ENCODE data around the gene KRIT1. TPM values are rescaled to one million over a fixed set of nuclear protein-coding genes. Genes with fewer than 3 reads are reported as not detected.
"Not testable (repeated sequence)": the region's sequence is repeated elsewhere in the genome, so short reads cannot be mapped to it uniquely, and the experiment has no call there.

Gene KRIT1
- total and polyA plus RNA-seq, 2 experiments from 2014 or later: 29.5 to 29.7 TPM

DNA sequence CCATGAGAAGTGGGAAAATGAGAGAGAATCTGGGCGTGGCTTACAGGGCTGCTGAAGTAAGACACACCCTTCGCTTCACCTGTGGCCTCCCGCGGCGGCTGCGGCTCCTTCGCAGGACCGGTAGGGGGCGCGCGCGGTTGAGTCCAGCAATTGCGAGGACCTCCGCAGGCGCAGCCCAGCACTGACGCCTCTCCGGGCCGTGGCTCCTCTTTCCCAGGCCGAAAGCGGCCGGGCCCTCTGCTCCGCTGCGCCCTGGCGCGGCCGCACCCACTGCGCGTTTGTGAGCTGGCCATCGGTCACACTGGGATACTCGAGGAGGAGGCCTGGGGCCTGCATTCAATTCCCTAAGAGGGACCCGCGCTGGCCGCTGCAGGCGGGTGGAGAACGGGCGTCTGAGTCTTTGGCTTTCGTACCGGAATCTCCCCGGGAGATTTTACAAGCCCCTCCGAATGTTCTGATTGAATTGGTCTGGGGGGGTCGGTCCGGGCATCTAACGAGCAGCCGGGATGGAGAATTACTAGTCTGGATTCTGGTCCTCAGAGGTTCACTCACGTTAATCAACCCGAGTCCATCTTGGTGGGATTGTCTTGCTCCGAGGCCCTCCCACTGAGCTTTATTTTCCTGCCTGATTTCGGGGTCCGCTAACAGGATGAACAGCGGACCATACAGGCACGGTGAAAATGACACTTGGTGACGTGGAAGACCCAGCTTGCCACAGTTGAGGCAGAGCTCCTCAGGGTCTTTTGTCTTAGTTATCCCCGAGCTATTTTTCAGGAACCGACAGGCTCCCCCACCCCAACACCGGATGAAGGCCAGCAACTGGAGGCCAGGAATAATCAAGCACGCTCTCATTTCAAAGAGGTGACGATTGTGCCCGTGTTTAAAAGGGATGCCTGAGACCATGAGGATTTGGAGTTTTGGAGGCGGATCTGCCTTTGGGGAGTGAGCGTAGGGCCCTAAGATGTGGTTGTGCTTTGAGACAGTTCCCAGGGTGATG, 66.5 kb downstream of the KRIT1 start, which contains the start of gene LRRD1:
Gene LRRD1 (minus strand): TSS at position 215 of the 997 bp plus-strand sequence. CDS start 13,940 bp downstream, outside the sequence.
- H3K36me3 ChIP-seq (ENCODE audit: low read depth): no peaks in the 10 kb centered on the region
- H2AFZ ChIP-seq: peak within 1 kb of the TSS; percentile 97
- no peaks in the 10 kb centered on the region for H3K79me2 ChIP-seq (ENCODE audit: insufficient read depth)
- H3K9me3 ChIP-seq (ENCODE audit: low read depth): no peaks in the 10 kb centered on the region
- H3K9me2 ChIP-seq (ENCODE audit: insufficient read depth): no peaks in the 10 kb centered on the region
- in situ Hi-C loops (cut with MboI): no loop called here
- H3K27ac ChIP-seq: peak within 1 kb of the TSS; percentile 71
- peak within 1 kb of the TSS; percentile 89 for H3K9ac ChIP-seq
- H3F3A ChIP-seq (ENCODE audit: insufficient read depth): peaks cover 12% of the 10 kb centered on the region
- H3K4me3 ChIP-seq: peak within 1 kb of the TSS; percentile 70
- WGBS, 2 experiments (ENCODE audit: low coverage in 1 of 2, low lambda C conversion rate in 2 of 2, missing lambda C conversion rate in 2 of 2): 6 to 7% methylated on average over 42 to 58 of the region's 60 CpGs
- H3K4me1 ChIP-seq (ENCODE audit: insufficient read depth): 0 out of 2 replicates have a peak, but pooled peaks cover 4% of the 10 kb centered on the region
- peak; percentile 93 for DNase-seq
- no peaks in the 10 kb centered on the region for H3K27me3 ChIP-seq (replicated peaks; ENCODE audit: insufficient read depth)
- no peak for TF ChIP-seq EZH2phosphoT487 (IDR thresholded peaks at IDR 0.05; ENCODE audit: insufficient read depth, low read depth)
- TF ChIP-seq EZH2 (IDR thresholded peaks at IDR 0.05; ENCODE audit: insufficient read depth, poor library complexity, severe bottlenecking): no peak
- H4K20me1 ChIP-seq (ENCODE audit: insufficient read depth): no peaks in the 10 kb centered on the region
- H3K4me2 ChIP-seq (ENCODE audit: unreplicated experiment): peak within 1 kb of the TSS; percentile 85

DNA sequence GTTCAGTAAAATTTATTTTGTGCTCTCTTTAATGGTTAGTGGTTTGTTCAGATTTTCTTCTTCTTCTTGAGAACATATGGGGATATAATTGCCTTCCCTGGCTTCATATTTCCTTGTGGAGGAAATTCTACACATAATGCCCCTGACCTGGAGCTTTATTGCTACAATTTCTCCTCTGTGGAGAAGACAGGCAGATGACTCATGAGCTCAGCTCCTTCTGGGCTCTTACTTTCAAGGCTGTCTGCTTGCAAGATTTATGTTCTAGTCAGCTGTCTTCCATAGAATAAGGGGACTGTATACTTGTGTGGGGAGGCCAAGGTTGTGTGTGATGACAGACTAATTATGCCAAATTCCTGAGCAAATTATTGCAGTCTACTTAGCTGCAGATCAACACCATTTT, 68.4 kb downstream of the KRIT1 start:
- peaks cover 10% of the 10 kb centered on the region for H3F3A ChIP-seq (ENCODE audit: insufficient read depth)
- no peak overlapping the region for H3K27ac ChIP-seq
- in situ Hi-C loops (cut with MboI): no loop called here
- no peaks in the 10 kb centered on the region for H4K20me1 ChIP-seq (ENCODE audit: insufficient read depth)
- peak; percentile 38 for DNase-seq
- no peaks in the 10 kb centered on the region for H3K9me3 ChIP-seq (ENCODE audit: low read depth)
- no peaks in the 10 kb centered on the region for H3K9me2 ChIP-seq (ENCODE audit: insufficient read depth)
- H3K4me1 ChIP-seq (ENCODE audit: insufficient read depth): 0 out of 2 replicates have a peak, but pooled peaks cover 4% of the 10 kb centered on the region
- TF ChIP-seq EZH2phosphoT487 (IDR thresholded peaks at IDR 0.05; ENCODE audit: insufficient read depth, low read depth) (no peak), EZH2 (IDR thresholded peaks at IDR 0.05; ENCODE audit: insufficient read depth, poor library complexity, severe bottlenecking) (no peak)
- H2AFZ ChIP-seq: no peak overlapping the region
- H3K4me3 ChIP-seq: no peak overlapping the region
- no peaks in the 10 kb centered on the region for H3K27me3 ChIP-seq (replicated peaks; ENCODE audit: insufficient read depth)
- H3K36me3 ChIP-seq (ENCODE audit: low read depth): no peaks in the 10 kb centered on the region
- H3K79me2 ChIP-seq (ENCODE audit: insufficient read depth): no peaks in the 10 kb centered on the region
- no peak overlapping the region for H3K4me2 ChIP-seq (ENCODE audit: unreplicated experiment)
- H3K9ac ChIP-seq: no peak overlapping the region

- H4K20me1 ChIP-seq (ENCODE audit: insufficient read depth); in situ Hi-C loops (cut with MboI); H2AFZ ChIP-seq; H3K4me1 ChIP-seq (ENCODE audit: insufficient read depth); H3K9me2 ChIP-seq (ENCODE audit: insufficient read depth); DNase-seq; H3K9me3 ChIP-seq (ENCODE audit: low read depth); H3K4me3 ChIP-seq; H3K27ac ChIP-seq; H3K9ac ChIP-seq; H3K4me2 ChIP-seq (ENCODE audit: unreplicated experiment); H3K27me3 ChIP-seq (replicated peaks; ENCODE audit: insufficient read depth); H3K79me2 ChIP-seq (ENCODE audit: insufficient read depth); H3F3A ChIP-seq (ENCODE audit: insufficient read depth); H3K36me3 ChIP-seq (ENCODE audit: low read depth): not testable (repeated sequence)
- 80 to 94% methylated on average over 2 of the region's 2 CpGs for WGBS, 2 experiments (ENCODE audit: low coverage in 1 of 2, low lambda C conversion rate in 2 of 2, missing lambda C conversion rate in 2 of 2)
These were observed 76.2 kb downstream of the KRIT1 start for GRCh38 chr7:92169529-92169928.

DNA sequence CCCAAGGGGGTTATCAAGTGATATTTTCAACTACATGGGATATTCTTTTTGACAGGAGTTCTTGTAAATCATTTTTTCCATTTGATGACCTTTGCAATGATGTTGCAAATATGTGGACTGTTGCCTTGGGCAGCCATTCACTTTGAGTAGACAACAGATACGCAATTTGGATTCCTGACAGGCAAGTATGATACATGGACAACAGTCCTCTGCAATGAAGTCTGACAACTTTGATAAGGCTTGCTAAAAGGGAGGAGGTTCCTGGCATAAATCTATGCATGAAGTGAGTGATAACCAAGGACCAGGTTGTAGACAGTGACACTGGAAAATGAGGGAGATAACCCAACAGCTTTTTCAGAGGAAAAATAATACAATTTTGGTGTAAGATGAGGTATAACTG, 84.4 kb downstream of the KRIT1 start:
- no peak overlapping the region for H3K4me2 ChIP-seq (ENCODE audit: unreplicated experiment)
- no peaks in the 10 kb centered on the region for H3K27me3 ChIP-seq (replicated peaks; ENCODE audit: insufficient read depth)
- H3K4me3 ChIP-seq: no peak overlapping the region
- no peak overlapping the region for H3K27ac ChIP-seq
- peaks cover 7% of the 10 kb centered on the region for H3F3A ChIP-seq (ENCODE audit: insufficient read depth)
- peaks cover 13% of the 10 kb centered on the region for H3K4me1 ChIP-seq (ENCODE audit: insufficient read depth)
- WGBS, 2 experiments (ENCODE audit: low coverage in 1 of 2, low lambda C conversion rate in 2 of 2, missing lambda C conversion rate in 2 of 2): 85 to 91% methylated on average over 1 of the region's 1 CpG
- H3K9me2 ChIP-seq (ENCODE audit: insufficient read depth): no peaks in the 10 kb centered on the region
- in situ Hi-C loops (cut with MboI): no loop called here
- no peak overlapping the region for H2AFZ ChIP-seq
- no peak for TF ChIP-seq EZH2phosphoT487 (IDR thresholded peaks at IDR 0.05; ENCODE audit: insufficient read depth, low read depth)
- no peak for TF ChIP-seq EZH2 (IDR thresholded peaks at IDR 0.05; ENCODE audit: insufficient read depth, poor library complexity, severe bottlenecking)
- no peaks in the 10 kb centered on the region for H3K36me3 ChIP-seq (ENCODE audit: low read depth)
- H3K79me2 ChIP-seq (ENCODE audit: insufficient read depth): no peaks in the 10 kb centered on the region
- DNase-seq: no peak
- H3K9me3 ChIP-seq (ENCODE audit: low read depth): no peaks in the 10 kb centered on the region
- no peak overlapping the region for H3K9ac ChIP-seq
- no peaks in the 10 kb centered on the region for H4K20me1 ChIP-seq (ENCODE audit: insufficient read depth)
